ENCODE data around the gene RPL5.

Gene RPL5

DNA sequence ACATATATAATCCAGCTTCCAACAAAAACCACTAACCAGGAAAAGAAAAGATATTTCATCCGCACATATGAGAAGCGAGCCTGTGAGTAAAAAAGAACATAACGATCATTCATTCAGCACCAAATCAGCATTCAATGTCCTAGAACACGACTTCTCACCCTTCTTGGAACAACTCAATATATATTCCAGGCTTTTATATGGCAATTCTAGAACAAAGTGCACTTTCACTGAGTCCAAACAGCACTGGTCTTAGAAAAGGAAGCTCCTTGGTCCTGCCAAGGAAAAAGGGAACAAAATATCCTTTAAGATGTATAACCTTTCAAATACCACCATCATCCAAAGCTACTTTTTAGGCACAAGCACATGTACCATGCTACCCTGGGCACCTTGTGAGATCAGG lies 44.5 kb downstream of the RPL5 start:
- TF ChIP-seq, protein P1, sequence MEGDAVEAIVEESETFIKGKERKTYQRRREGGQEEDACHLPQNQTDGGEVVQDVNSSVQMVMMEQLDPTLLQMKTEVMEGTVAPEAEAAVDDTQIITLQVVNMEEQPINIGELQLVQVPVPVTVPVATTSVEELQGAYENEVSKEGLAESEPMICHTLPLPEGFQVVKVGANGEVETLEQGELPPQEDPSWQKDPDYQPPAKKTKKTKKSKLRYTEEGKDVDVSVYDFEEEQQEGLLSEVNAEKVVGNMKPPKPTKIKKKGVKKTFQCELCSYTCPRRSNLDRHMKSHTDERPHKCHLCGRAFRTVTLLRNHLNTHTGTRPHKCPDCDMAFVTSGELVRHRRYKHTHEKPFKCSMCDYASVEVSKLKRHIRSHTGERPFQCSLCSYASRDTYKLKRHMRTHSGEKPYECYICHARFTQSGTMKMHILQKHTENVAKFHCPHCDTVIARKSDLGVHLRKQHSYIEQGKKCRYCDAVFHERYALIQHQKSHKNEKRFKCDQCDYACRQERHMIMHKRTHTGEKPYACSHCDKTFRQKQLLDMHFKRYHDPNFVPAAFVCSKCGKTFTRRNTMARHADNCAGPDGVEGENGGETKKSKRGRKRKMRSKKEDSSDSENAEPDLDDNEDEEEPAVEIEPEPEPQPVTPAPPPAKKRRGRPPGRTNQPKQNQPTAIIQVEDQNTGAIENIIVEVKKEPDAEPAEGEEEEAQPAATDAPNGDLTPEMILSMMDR (IDR thresholded peaks at IDR 0.05): no peak

DNA sequence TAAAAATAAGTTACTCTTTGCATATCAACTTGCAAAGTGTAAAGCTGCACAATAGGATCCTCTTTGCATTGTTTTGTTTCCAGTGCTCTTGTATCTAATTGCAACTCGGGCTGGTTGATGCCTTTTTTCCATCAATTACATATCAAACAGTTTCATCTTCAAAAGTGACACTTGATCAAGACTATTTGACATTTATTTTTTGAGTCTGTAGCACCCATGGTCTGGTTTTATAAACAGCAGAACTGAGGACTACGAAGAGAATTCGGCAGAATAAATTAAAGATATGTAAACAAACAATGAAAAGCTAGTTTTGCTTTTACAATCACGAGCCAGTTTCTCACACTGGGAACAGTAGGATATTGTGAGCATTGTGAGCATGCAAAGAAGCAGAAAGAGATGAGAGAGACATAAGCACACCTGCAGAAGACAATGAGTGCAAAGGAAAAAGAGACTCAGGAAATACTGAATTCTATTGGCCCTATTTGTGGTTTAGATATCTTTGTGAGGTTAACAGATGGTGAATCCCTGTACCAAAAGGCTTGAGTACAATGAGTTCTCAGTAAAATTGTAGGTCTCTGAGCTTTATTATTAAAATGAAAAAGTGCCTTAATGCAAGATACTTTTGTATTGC lies 45.4 kb downstream of the RPL5 start:
- TF ChIP-seq, protein P1 (IDR thresholded peaks at IDR 0.05): no peak

DNA sequence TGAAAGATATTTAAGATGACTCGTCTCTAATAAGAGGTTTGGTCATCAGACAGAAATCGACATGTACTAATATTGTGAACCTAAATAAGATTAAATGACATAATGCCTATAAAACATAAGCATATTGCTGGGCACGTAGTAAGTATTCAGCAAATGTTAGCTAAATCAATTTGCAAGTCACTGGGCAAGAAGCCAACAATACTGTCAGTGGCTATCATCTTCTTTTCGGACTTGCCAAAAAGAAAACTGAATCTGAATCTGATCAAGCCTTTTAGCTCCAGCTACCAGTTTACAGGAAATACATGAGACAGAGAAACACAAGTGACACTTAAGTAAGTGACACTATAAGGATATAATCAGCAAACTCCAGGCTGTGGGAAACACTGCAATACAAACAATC lies 46.0 kb downstream of the RPL5 start:
- TF ChIP-seq, protein P1 (IDR thresholded peaks at IDR 0.05): no peak

DNA sequence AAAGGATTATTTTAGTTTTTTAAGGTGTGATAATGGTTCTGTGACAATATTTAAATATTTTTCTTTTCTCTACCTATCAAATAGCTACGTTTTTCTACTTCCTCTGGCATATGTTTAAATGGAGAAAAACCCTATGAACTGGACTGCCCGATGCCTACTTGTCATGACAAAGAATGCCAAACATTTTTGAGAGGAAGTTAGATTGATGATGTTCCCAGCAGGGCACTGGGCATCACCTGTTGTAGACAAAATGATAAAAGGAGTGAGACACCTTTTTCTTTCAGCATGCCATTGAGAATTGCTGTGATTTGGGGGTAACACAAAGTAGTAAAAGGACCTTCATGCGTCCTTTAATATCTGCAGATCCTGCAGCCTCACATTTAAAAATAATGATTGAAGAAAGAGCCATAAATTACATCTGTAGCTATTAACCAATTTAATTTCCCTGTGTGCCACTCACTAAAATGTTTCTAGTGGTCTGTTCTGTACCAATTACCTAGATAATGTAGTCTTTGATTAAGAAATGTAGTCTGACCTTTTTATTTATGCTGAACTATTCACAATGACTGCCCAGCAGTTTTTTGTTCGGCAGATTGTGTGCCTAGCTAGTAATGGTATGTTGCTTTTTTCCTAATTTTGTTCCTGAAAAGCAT lies 47.6 kb downstream of the RPL5 start:
- TF ChIP-seq, protein P1 (IDR thresholded peaks at IDR 0.05): no peak

DNA sequence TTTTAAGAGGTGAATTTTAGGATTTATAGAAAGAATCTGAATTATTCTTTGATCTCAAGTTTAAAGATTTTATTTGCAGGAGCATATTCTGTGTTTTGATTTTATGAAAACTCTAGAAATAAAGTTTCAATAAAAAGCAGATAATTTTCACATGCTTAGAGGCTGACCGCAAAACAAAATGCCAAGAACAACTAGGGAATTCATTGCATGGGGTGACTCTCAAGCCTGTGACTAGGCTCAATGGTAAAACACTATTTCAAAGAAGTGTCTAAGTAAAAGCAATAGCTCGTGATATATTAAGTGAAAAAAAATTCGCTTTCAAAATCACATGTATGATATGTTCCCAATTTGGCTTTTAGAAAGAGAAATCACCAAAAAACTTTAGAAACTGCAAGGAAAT lies 49.6 kb downstream of the RPL5 start:
- TF ChIP-seq, protein P1 (IDR thresholded peaks at IDR 0.05): no peak

DNA sequence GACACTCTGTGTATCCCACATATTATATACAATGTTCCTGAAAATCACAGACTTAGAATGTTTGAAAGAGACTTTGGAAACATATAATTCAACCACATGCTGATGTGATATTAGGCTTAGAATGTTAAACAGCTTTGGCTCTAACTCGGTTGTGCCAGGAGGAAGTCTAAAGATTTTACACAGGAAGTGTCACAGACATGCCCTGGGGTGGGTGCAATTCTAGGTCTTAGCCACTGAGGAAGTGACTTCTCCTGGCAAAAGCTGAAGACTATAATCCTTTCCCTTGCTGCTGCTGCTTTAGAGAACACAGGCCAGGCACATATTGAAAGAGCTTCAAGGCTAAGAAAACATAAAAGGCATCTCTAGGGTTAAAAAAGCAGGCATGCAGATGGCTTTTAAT lies 51.0 kb downstream of the RPL5 start:
- TF ChIP-seq, protein P1 (IDR thresholded peaks at IDR 0.05): no peak

DNA sequence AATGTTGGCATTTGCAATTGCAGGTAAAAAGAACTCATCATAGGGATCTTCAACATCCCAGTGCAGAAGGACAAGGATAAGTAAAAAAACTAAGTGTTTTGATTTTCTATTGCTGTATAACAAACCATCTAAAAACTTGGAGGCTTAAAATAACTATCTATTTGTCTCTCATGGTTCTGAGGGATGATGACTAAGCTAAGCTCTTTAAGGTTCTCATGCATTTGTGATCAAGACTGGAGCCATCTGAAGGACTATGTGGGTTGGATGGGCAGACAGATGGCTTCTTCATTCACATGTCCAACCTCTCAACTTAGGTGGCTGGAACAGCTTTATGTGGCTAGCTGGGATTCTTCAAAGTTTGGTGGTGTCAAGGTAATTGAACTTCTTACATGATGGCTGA lies 51.5 kb downstream of the RPL5 start:
- TF ChIP-seq, protein P1 (IDR thresholded peaks at IDR 0.05): no peak
